Measurements from ENCODE around the gene ZNF383.
"Not testable (repeated sequence)": the region's sequence is repeated elsewhere in the genome, so short reads cannot be mapped to it uniquely, and the experiment has no call there.

ZNF383 gene

GRCh38 chr19:37217775-37218591 is at the start of gene ZNF383:
ZNF383 (plus strand) TSS chr19:37218214; CDS start chr19:37230454, 12,240 bp downstream.
- peak; percentile 92 for DNase-seq

GRCh38 chr19:37172368-37173366 is 45.3 kb upstream of the ZNF383 start, which contains the start of gene ZNF585A:
ZNF585A (minus strand) TSS chr19:37172695; CDS start chr19:37169910, 2,785 bp downstream.
- DNase-seq: peak; percentile 98

- not testable (repeated sequence) for DNase-seq
Measured at GRCh38 chr19:37186071-37186470, 31.9 kb upstream of the ZNF383 start.

GRCh38 chr19:37195248-37195647 is 22.8 kb upstream of the ZNF383 start:
- not testable (repeated sequence) for DNase-seq

- not testable (repeated sequence) for DNase-seq
Measured at GRCh38 chr19:37197115-37197514, 20.9 kb upstream of the ZNF383 start.

GRCh38 chr19:37197768-37198167 is 20.2 kb upstream of the ZNF383 start:
- no peak for DNase-seq

GRCh38 chr19:37217480-37217774 is 587 bp upstream of the ZNF383 start:
- DNase-seq: no peak

GRCh38 chr19:37218592-37218935 is 550 bp downstream of the ZNF383 start:
- no peak for DNase-seq

GRCh38 chr19:37220383-37220782 is 2.4 kb downstream of the ZNF383 start:
- DNase-seq: no peak

GRCh38 chr19:37221136-37221535 is 3.1 kb downstream of the ZNF383 start:
- DNase-seq: no peak

- DNase-seq: no peak
Measured at GRCh38 chr19:37226248-37226647, 8.2 kb downstream of the ZNF383 start.

GRCh38 chr19:37227996-37228395 is 10.0 kb downstream of the ZNF383 start:
- DNase-seq: no peak

GRCh38 chr19:37243206-37243632 is 25.2 kb downstream of the ZNF383 start:
- DNase-seq: no peak

- DNase-seq: peak; percentile 74
Measured at GRCh38 chr19:37251308-37252229, 33.6 kb downstream of the ZNF383 start.

GRCh38 chr19:37263028-37263427 is 45.0 kb downstream of the ZNF383 start:
- not testable (repeated sequence) for DNase-seq

GRCh38 chr19:37267005-37267404 is 49.0 kb downstream of the ZNF383 start:
- DNase-seq: not testable (repeated sequence)

- not testable (repeated sequence) for DNase-seq
Measured at GRCh38 chr19:37267755-37268154, 49.7 kb downstream of the ZNF383 start.

- DNase-seq: not testable (repeated sequence)
Measured at GRCh38 chr19:37280656-37281055, 62.6 kb downstream of the ZNF383 start.

GRCh38 chr19:37284020-37284419 is 66.0 kb downstream of the ZNF383 start:
- DNase-seq: not testable (repeated sequence)

- not testable (repeated sequence) for DNase-seq
Measured at GRCh38 chr19:37289229-37289628, 71.2 kb downstream of the ZNF383 start.

GRCh38 chr19:37292998-37293939 is 75.3 kb downstream of the ZNF383 start:
- not testable (repeated sequence) for DNase-seq
